Measurements from ENCODE around the gene ADAMTSL3.

The ADAMTSL3 gene

DNA sequence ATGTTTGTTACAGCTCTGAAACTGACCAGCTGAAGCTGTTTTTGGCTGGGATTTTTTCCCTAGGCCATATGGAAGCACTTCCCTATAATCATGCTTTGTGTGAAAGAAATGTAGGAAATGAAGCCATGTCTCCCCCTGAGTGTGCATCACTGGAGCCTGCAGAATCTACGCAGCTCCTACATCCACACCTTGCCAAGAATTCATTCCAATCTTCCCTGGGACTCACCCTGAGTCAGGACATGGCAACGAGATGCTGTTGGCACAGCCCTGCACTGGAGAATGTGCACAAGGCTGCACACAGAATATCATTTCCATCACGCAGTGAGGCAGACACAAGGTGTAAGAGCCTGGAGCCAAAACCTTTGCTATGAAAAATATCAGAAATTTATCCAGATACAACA is 189.5 kb downstream of the ADAMTSL3 start:
- DNase-seq: no peak

DNA sequence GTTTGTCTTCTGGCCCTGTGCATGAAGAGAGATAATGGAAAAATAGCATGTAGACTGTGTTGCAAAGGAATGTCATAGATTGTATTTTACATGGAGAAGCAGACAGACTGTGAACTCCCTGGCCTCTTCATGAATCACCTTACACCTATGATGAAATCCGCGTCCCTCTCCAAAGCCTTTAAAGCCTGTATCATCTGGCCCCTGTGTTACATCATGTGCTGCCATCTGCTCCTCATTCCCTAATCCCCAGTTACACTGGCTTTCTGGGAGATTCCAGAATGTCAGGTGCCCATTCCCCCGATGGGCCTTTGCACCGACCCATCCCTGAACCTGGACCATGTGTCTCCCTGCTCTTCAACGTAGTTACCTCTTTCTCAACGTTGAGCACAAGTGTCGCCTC is 190.8 kb downstream of the ADAMTSL3 start:
- no peak for DNase-seq

DNA sequence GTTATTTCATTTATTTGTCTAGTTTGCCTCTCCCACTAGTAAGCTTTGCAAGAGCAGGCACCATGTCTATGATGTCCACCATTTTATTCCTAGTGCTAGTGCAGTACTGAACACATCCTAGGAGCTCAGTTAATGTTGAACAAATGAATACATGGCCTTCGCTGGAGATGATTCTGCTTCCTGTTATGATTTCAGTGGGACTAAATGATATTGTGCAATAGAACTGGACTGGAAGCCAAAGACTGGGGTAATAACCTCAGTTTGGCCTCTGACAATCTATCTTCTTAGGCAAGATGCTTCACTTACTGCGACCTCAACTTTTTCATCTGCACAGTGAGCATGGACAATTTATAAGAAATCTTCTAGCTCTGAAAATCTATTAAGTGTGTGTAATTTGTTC is 191.3 kb downstream of the ADAMTSL3 start:
- DNase-seq: no peak

DNA sequence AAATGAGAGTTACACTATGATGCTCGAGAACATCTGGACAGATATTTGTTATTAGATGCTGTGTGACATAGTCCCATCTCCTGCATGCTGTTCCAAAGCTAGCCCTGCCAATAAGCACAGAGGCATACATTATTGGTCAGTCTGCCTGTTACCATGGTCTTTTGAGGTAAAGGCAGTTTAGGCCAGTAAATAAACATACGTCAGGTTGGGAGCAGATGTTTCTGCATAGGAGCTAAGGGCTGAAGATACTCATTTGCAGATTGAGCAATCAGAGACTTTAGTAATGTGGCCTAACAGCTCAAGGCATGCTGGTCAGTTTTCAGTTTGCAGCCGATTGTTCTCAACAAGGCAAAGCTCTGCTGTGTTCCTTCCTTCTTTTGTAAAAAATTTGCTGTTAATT is 192.9 kb downstream of the ADAMTSL3 start:
- no peak for DNase-seq

DNA sequence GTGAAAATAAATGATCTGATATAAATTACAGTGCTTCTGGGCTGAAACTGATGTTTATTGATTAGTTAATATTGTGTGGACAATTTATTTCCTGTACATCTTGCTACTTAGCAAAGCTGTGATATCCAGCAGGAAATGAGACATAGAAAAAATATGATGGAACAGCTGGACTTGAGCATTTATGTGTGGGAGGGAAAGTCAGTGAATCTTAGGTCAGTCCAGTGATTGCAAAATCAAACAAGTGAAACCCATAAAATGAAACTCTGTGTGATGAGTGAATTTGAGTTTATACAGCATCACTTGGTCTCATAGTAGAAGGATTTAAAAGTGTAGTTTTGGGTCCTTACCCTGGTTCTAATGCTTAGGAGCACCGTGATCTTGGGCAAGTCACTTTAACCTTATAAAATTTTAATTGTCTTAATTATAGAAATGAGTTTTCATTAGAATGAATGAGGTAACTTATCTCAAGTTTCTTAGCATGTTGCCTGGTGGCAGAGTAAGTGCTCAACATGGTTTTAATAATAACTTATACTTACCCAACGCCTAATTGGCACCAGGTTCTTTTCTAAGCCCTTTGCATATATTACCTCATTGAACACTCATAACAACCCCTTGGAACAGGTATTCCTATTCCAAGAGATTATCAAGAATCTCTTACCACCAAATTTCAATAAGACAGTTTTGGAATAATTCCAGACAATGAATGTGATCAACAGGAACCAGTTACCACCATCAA is 194.6 kb downstream of the ADAMTSL3 start:
- DNase-seq: no peak

DNA sequence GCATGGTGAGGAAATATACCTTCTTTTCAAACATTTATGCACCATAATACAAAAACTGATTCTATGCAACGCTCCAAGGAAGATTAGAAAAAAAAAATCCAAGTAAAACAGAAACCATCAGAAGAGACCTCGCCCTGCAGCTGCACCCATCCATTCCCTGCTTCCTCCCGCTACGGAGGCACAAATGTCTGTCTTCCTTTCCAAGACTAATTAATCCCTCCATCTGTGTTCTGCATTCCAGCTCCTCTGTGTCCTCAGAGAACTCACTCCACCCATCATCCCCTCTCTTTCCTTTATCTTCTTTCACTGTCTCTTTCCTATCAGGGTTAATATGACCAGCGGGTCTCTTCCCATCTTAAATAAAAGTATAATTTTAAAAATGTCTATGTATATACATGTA is 196.1 kb downstream of the ADAMTSL3 start:
- DNase-seq: no peak

DNA sequence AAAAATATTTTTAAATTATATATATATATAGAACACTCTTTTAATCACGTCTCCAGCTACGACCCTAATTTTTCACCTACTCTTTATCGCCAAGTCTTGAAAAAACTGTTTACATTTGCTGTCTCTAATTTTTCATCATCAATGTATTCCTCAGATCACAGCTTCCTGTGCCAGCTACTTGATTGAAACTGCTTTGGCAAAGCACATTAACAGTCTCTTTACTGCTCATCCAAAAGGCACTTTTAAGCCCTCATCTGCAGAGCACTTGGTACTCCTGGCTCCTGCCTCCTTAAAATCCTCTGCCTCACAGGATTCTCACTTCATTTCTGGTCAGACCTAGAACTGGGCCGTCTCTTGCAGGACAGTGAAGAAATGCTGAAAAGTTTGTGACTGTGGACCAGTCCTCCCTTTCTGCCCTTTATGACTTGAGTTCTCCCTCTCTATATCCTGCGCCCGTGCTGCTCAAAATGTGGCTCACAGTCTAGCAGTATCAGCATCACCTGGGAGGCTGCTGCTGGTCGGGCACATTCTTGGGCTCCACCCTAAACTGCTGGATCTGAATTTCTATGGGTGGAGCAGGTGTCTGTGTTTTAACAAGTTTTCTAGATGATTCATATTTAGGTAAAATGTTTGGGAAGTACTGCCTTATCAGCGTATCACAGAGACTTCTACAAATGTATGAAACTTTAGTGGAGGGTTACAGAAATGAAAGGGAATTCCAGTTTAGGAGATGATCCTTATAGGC is 196.8 kb downstream of the ADAMTSL3 start:
- DNase-seq: no peak

DNA sequence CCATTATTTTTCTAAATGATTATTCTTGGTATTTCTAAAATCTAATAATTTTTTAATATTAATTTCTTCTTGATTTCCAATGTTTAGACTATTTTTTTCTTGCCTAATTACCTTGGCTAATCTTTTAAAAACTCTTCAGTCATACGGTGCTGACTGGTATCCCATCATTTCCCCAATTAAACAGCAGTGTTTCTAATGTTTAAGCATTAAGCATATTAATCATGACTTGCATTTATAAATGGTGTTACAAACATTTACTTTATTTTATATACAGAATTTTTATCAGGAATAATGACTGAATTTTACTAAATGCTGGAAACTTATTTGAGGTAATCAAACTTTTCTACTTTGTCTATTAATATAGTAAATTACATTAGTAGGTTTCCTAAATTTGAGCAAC is 199.3 kb downstream of the ADAMTSL3 start:
- DNase-seq: no peak

DNA sequence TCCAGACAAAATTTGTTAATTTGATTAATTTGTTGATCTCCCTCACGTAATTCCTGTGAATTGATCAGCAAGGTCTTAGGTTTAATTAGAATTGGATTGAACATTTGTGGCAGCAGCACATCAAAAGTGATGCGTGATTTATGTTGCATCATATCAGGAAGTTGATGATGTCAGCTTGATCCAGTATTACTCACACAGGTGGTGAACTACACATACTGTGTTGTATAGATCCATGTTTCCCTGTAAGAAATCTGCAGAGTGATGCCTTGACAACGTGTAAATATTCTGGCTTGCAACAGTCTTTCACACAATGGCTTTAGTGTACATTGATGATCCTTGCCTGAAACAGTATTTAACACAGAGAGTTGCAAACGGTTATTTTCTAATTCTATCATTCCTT is 200.4 kb downstream of the ADAMTSL3 start:
- no peak for DNase-seq

DNA sequence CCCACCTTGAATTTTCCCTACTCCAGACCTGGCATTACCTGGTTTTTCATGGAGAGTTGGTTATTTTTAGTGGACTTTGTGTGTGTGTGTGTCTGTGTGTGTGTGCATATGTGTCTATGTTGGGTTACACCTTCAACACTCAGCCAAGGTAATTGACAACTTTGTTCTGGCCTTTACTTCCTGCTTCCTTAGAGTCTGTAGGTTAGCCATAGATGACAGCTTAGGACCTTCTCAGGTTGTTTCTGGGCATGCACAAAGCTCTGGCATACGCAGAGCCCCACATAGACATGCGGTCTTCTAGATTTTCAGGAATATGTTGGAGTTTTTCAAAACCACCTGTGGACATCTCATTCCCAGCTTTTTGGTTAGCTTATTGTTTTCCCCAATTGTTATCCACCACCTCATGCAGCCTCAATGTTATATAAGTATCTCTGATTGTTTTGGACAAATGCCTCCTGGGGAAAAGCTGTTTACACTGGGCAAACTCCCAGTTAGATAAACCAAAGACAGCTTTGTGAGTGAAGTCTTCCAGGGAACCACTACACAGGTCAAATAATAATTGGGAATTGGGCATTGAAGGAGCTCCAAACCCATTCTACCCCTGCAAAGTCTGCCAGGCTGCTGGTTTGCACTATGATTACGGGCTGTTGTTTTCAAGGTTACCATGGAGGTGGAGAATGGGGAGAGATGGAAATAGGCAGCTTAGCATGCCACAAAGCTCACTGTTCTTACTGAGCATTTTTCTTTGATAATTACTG is 201.2 kb downstream of the ADAMTSL3 start:
- no peak for DNase-seq

DNA sequence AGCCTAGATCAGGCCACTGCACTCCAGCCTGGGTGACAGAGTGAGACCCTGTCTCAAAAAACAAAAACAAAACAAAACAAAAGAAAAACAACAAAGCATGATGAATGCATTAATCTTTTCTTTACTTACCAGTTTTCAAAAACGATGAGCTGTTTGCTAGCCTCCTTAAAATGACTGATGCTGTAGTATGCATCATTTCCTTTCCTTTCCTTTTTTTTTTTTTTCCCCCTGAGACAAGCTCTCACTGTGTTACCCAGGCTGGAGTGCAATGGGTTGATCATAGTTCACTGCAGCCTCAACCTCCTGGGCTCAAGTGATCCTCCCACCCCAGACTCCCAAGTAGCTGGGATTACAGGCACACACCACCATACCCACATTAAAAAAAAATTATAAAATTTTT is 202.0 kb downstream of the ADAMTSL3 start:
- DNase-seq: no peak

DNA sequence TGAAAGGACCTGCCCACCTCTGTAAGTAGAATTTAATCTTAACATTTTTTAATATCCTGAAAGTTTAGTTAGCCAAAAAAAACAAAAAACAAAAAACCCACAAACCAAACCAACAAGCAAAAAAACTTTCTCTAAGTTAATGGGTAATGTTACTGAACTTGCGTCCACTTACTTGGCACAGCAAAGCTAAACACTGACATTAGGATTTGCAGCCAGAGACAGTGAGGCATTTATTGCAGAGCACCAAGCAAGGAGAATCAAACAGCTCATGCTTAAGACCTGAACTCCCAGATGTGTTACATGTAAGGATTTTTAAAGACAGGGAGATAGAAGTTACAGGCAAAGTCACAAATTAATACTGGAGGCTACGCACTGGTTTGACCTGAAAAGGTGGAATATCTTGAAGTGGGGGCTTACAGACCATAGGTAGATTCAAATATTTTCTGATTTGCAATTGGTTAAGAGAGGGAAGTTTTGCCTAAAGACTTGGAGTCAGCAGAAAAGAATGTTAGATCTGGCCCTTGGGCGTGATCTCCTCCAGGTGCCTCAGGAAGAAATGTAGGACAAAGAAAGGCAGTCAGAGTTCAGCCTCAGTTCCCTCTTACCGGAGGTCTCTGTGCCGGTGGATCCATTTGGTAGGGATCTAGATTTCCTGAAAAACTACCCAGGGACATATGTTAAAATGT is 205.0 kb downstream of the ADAMTSL3 start:
- no peak for DNase-seq

DNA sequence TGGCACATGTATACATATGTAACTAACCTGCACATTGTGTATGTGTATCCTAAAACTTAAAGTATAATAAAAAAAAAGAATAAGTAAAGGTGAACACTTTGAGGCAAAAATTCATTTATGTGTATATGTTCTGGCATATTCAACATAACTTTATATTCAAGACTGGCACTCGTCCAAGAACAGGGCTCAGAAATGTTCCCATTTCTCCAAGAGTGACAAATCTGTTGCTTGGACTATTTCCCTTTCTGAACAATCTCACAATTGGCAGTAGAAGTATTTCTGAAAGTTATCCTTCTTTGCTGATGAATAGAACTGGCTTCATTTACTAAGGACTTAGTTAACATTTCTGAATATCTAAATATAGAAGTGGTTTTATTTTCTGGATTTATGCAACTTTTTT is 212.8 kb downstream of the ADAMTSL3 start:
- no peak for DNase-seq

DNA sequence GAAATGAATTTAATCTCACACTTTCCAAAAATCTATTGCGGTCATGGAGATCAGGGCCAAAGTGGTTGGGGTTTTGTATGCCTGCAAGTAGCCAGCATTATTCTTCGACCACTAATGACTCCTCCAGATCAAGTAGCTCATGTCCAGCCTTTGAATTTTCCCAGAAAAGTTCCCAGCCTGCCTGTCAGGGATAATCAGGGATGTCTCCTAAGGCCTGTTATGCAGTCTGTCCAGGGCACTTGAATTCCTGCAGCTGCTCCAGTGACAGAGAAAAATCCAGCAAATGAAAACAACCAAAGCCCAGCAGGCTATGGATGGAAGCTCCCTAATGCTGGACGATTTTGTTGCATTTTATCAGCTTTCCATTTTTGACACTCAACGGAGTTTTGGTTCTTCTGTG is 215.4 kb downstream of the ADAMTSL3 start:
- no peak for DNase-seq

DNA sequence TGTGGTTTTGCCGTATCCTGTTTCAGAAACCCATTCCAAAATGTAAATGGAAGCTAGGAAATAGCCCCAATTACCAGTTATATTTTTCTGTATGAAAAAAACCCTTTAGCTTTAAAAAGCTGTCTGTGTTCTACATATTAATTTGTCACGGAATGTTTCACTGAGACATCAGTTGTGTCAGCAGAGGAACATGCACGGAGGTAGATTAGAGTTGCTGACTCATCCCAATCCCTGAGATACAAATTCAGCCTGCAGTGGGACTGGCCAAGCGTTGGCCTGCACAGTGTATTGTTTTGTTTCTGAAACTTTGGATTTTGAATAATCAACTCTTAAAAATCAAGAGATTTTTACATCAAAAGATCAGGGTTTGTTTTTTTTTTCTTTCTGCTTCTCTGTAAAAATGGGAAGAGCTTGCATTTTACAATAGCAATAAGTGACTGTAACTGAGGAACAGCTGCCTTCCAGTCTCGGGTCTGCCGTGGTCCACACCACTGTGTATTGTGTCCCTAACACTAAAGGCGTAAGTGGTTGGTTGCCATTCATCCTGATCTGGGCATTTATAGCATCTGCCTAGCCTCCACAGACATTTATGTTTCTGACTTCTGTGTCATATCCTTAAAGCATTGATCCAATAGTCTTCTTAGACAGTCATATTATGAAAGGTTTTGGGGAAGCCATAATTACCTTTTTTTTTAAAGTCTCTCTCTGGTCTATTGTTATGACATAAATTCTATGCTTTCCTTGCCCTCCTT is 218.1 kb downstream of the ADAMTSL3 start:
- no peak for DNase-seq

DNA sequence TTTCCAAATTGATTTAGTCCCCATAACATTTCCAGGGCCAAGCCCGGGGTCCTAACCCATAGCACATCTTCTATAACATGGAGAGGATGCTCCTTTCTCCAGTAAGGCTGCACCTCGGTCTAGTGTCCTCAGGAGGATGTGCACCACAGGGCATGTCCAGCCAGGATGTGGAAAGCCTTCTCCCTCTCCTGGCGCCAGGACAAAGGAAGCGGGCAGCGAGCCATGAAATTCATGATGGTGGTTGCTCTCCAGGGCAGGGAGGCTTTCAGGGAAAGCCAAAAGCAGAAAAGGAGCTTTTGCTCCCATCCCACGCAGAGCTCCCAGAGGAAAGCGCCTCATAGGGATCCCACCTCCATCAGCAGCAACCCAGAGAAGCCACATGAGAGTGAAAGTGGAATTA is 220.0 kb downstream of the ADAMTSL3 start:
- DNase-seq: no peak

DNA sequence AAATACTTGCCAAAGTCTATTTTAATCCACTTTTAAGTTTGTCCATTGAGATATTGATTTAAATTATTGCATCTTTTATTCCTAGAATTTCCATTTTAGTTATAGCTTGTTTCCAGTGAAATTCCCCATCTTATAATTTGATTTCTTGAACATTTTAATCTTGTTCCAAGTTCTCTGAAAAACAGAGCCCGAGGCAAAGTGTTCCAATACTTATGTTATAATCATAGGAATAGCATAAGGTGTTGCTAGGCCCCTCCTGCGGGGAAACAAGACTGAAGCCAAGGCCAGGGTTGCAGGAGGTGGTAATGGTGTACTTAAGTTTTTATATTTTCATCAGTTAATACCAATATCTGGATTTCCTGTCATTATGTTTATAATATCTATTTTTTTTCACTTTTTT is 226.6 kb downstream of the ADAMTSL3 start:
- DNase-seq: no peak

DNA sequence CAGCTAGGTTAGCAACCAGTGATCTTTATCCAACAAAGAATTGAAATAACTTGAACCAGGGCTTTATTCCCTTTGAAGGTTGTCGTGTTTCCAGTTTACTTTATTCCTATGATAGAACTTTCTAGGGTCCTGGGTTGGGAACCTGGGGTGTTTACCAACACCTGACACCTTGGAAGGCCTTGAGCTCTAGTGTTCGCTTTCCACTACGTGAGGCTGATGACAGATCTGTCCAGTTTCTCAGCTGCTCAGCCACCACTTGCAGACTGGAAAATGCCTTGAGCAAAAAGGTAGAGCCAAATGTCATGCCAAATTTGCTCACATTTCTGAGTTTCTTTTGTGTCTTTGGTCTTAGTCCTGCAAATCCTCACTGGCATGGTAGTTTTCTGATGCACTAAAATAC is 227.2 kb downstream of the ADAMTSL3 start:
- DNase-seq: no peak

DNA sequence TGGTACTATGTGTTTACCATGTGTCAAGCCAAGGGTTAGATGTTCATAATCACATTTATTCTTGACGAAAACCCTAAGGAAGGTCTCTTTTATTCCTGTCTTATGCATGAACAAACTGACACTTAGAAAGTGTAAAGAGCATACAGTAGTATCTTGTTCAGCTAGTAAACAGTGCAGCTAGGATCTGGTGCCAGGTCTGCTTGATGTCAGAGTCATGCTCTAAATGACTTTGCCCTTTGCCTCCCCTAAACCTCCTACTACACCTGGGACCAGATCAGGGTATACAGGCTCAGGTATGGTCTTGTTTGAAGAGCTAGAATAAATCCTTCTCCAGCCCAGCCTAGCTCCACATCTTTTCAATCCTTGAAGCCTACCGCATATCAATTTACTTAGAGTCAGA is 232.4 kb downstream of the ADAMTSL3 start:
- DNase-seq: no peak

DNA sequence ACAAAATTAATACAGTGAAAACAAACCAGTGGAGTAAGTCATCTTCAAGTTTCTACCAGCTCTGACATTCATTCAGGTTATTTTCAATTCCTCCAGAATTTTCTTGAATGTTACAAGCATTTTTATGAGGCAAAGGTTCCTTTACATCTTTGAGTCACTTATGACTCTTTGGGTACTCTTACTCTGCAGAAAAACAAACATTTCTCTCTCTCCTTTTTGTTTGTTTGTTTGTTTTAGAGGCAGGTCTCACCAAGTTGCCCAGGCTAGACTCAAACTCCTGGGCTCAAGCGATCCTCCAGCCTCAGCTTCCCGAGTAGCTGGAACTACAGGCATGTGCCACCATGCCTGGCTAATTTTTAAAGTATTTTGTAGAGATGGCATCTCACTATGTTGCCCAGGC is 233.5 kb downstream of the ADAMTSL3 start:
- no peak for DNase-seq

DNA sequence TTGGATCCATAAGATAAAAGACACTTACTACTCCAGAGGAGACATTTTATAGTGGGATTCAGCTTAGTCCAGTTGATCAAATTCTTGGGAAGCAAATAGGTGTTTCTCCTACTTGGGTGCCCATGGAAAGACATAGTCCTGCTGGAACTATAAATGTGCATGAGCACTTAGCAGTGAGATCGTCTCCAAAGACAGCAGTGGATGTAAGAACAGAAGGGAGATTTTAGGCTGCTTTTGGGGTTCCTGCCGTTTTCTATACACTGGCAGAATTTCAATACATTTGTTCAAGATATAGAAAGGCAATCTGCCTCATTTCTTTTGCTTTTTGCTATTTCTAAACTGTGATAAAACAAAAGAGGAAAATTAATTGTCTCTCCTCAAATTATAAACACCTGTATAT is 234.0 kb downstream of the ADAMTSL3 start:
- DNase-seq: no peak

DNA sequence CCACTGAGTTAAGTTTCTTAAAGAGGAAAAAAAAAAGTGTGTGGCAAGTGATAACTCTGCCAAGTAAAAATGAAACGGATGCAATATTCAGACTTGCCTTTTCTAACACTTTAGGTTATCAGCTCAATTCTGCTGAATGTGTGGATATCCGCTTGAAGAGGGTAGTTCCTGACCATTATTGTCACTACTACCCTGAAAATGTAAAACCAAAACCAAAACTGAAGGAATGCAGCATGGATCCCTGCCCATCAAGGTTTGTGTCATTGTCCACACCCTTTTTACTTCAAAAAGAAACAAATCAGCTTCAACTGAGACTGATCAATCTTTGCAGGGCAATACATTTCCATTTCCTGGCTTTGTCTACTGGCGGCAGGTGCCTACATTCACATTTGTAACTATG is 236.1 kb downstream of the ADAMTSL3 start:
- no peak for DNase-seq

DNA sequence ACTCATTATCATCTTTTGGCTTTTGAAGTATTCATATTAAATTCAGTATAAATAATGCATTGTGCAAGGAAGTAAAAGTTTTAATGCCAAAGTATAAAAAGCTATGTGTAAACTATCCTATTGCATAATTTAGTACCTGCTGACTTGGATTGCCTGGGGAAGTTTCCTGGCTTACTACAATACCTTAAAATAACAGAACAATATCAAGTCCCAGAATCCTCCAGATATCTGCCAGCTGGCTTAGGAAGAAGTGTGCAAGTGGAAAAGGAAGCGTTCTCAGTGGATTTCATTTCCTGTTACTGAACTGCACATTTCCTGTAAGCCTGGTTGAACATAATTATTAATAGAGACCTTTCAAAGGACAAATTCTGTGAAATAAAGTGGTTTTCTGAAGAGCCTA is 236.7 kb downstream of the ADAMTSL3 start:
- DNase-seq: no peak
